ENCODE results near the gene SRRM3. TPM values are rescaled to one million over a fixed set of nuclear protein-coding genes. Genes with fewer than 3 reads are reported as not detected.
"Not testable (repeated sequence)": the region's sequence is repeated elsewhere in the genome, so short reads cannot be mapped to it uniquely, and the experiment has no call there.

The SRRM3 gene
- total RNA-seq, 1 donor: under 0.01 TPM

GRCh38 chr7:76185187-76185896 lies 16.4 kb upstream of the SRRM3 start:
- no peak for DNase-seq (ENCODE audit: low read depth in 2 of 3, low spot score in 2 of 3)

GRCh38 chr7:76187272-76187671 lies 14.4 kb upstream of the SRRM3 start:
- DNase-seq (ENCODE audit: low read depth in 2 of 3, low spot score in 2 of 3): no peak

GRCh38 chr7:76189276-76189675 lies 12.4 kb upstream of the SRRM3 start:
- no peak for DNase-seq (ENCODE audit: low read depth in 2 of 3, low spot score in 2 of 3)

- DNase-seq (ENCODE audit: low read depth in 2 of 3, low spot score in 2 of 3): peak in 1 of 3 donors; percentile 12
These were observed 9.9 kb upstream of the SRRM3 start for GRCh38 chr7:76191783-76192240.

GRCh38 chr7:76193466-76193865 lies 8.2 kb upstream of the SRRM3 start:
- no peak for DNase-seq (ENCODE audit: low read depth in 2 of 3, low spot score in 2 of 3)

- DNase-seq (ENCODE audit: low read depth in 2 of 3, low spot score in 2 of 3): no peak
These were observed 7.8 kb upstream of the SRRM3 start for GRCh38 chr7:76193883-76194282.

- DNase-seq (ENCODE audit: low read depth in 2 of 3, low spot score in 2 of 3): no peak
These were observed 4.9 kb upstream of the SRRM3 start for GRCh38 chr7:76196786-76197185.

- no peak for DNase-seq (ENCODE audit: low read depth in 2 of 3, low spot score in 2 of 3)
These were observed 3.5 kb upstream of the SRRM3 start for GRCh38 chr7:76198202-76198601.

- no peak for DNase-seq (ENCODE audit: low read depth in 2 of 3, low spot score in 2 of 3)
These were observed 952 bp downstream of the SRRM3 start for GRCh38 chr7:76202666-76203030.

GRCh38 chr7:76204147-76204546 lies 2.5 kb downstream of the SRRM3 start:
- DNase-seq (ENCODE audit: low read depth in 2 of 3, low spot score in 2 of 3): no peak

GRCh38 chr7:76206633-76207032 lies 4.9 kb downstream of the SRRM3 start:
- no peak for DNase-seq (ENCODE audit: low read depth in 2 of 3, low spot score in 2 of 3)

- no peak for DNase-seq (ENCODE audit: low read depth in 2 of 3, low spot score in 2 of 3)
These were observed 7.6 kb downstream of the SRRM3 start for GRCh38 chr7:76209310-76209709.

GRCh38 chr7:76211216-76211615 lies 9.5 kb downstream of the SRRM3 start:
- DNase-seq (ENCODE audit: low read depth in 2 of 3, low spot score in 2 of 3): no peak

GRCh38 chr7:76215349-76215748 lies 13.7 kb downstream of the SRRM3 start:
- not testable (repeated sequence) for DNase-seq (ENCODE audit: low read depth in 2 of 3, low spot score in 2 of 3)

GRCh38 chr7:76216381-76217082 lies 14.8 kb downstream of the SRRM3 start:
- no peak for DNase-seq (ENCODE audit: low read depth in 2 of 3, low spot score in 2 of 3)

- DNase-seq (ENCODE audit: low read depth in 2 of 3, low spot score in 2 of 3): no peak
These were observed 16.4 kb downstream of the SRRM3 start for GRCh38 chr7:76217942-76218566.

- DNase-seq (ENCODE audit: low read depth in 2 of 3, low spot score in 2 of 3): no peak
These were observed 18.7 kb downstream of the SRRM3 start for GRCh38 chr7:76220185-76221057.

GRCh38 chr7:76222333-76222732 lies 20.6 kb downstream of the SRRM3 start:
- no peak for DNase-seq (ENCODE audit: low read depth in 2 of 3, low spot score in 2 of 3)

- DNase-seq (ENCODE audit: low read depth in 2 of 3, low spot score in 2 of 3): no peak
These were observed 21.1 kb downstream of the SRRM3 start for GRCh38 chr7:76222839-76223238.

- DNase-seq (ENCODE audit: low read depth in 2 of 3, low spot score in 2 of 3): no peak
These were observed 21.7 kb downstream of the SRRM3 start for GRCh38 chr7:76223286-76223972.

All from hematopoietic multipotent progenitor cell (in vitro differentiated cells).